NK-92 treated with Interleukin-12 subunit alpha and Interleukin-12 subunit beta, amount 100 ng/mL, for 24 hours (cell line): ENCODE results near the gene METTL1.
A peak's percentile ranks its signal among the peaks of the same experiment; 100 is the strongest.
"Not testable (repeated sequence)": the region's sequence is repeated elsewhere in the genome, so short reads cannot be mapped to it uniquely, and the experiment has no call there.

Experiments
- DNase-seq: peaks from one replicate; lab custom pipeline; 2025; lab: John Stamatoyannopoulos, UW

The METTL1 gene

GRCh38 chr12:57796996-57797395 is 25.1 kb upstream of the METTL1 start:
- DNase-seq = no peak

GRCh38 chr12:57795354-57795753 is 23.4 kb upstream of the METTL1 start:
- DNase-seq = no peak

GRCh38 chr12:57793920-57794319 is 22.0 kb upstream of the METTL1 start:
- no peak for DNase-seq

GRCh38 chr12:57783861-57784260 is 12.0 kb upstream of the METTL1 start:
- DNase-seq = no peak

- no peak for DNase-seq
Measured at GRCh38 chr12:57783466-57783801, 11.5 kb upstream of the METTL1 start.

GRCh38 chr12:57782608-57783465 is 10.9 kb upstream of the METTL1 start, which contains the start of gene TSFM:
TSS of gene TSFM (plus strand) at chr12:57782787. CDS start at chr12:57782802, 15 bp downstream.
- peak; percentile 80 for DNase-seq

- DNase-seq = no peak
Measured at GRCh38 chr12:57782243-57782607, 10.3 kb upstream of the METTL1 start.

- DNase-seq = no peak
Measured at GRCh38 chr12:57781801-57782200, 9.9 kb upstream of the METTL1 start.

- no peak for DNase-seq
Measured at GRCh38 chr12:57781244-57781643, 9.3 kb upstream of the METTL1 start.

- no peak for DNase-seq
Measured at GRCh38 chr12:57780284-57780897, 8.5 kb upstream of the METTL1 start.

GRCh38 chr12:57779736-57780135 is 7.8 kb upstream of the METTL1 start:
- DNase-seq = no peak

GRCh38 chr12:57777911-57778310 is 6.0 kb upstream of the METTL1 start:
- no peak for DNase-seq

GRCh38 chr12:57777367-57777766 is 5.5 kb upstream of the METTL1 start:
- no peak for DNase-seq

GRCh38 chr12:57776247-57776587 is 4.3 kb upstream of the METTL1 start:
- DNase-seq = no peak

GRCh38 chr12:57775563-57776246 is 3.8 kb upstream of the METTL1 start:
- DNase-seq = no peak

GRCh38 chr12:57775044-57775443 is 3.1 kb upstream of the METTL1 start:
- DNase-seq = no peak

GRCh38 chr12:57774634-57775033 is 2.7 kb upstream of the METTL1 start:
- not testable (repeated sequence) for DNase-seq

- DNase-seq = peak; percentile 37
Measured at GRCh38 chr12:57772429-57773322, 771 bp upstream of the METTL1 start, which contains the start of gene EEF1AKMT3. TSS of gene EEF1AKMT3 (plus strand) at chr12:57772614. CDS start at chr12:57772725, 111 bp downstream.

GRCh38 chr12:57771236-57771872 is 551 bp downstream of the METTL1 start:
- DNase-seq = peak; percentile 80

- no peak for DNase-seq
Measured at GRCh38 chr12:57770734-57771133, 1.2 kb downstream of the METTL1 start.

- DNase-seq = no peak
Measured at GRCh38 chr12:57769594-57769993, 2.3 kb downstream of the METTL1 start.
